ENCODE data around the gene RBM14.
"Not testable (repeated sequence)": the region's sequence is repeated elsewhere in the genome, so short reads cannot be mapped to it uniquely, and the experiment has no call there.

The RBM14 gene

GRCh38 chr11:66637557-66638176, 21.2 kb downstream of the RBM14 start:
- DNase-seq (ENCODE audit: low spot score): no peak

GRCh38 chr11:66638177-66639065, 22.0 kb downstream of the RBM14 start, which contains the start of gene RBM4:
TSS of gene RBM4 (plus strand) at chr11:66638703. CDS start at chr11:66639712, 1,009 bp downstream.
- peak; percentile 98 for DNase-seq (ENCODE audit: low spot score)

GRCh38 chr11:66639066-66639813, 22.8 kb downstream of the RBM14 start:
- peak; percentile 23 for DNase-seq (ENCODE audit: low spot score)

GRCh38 chr11:66639814-66640340, 23.4 kb downstream of the RBM14 start:
- not testable (repeated sequence) for DNase-seq (ENCODE audit: low spot score)

GRCh38 chr11:66641834-66642233, 25.4 kb downstream of the RBM14 start:
- DNase-seq (ENCODE audit: low spot score): no peak

- DNase-seq (ENCODE audit: low spot score): no peak
These were observed 27.5 kb downstream of the RBM14 start for GRCh38 chr11:66643745-66644437.

- DNase-seq (ENCODE audit: low spot score): no peak
These were observed 30.4 kb downstream of the RBM14 start for GRCh38 chr11:66646828-66647227.

DNA sequence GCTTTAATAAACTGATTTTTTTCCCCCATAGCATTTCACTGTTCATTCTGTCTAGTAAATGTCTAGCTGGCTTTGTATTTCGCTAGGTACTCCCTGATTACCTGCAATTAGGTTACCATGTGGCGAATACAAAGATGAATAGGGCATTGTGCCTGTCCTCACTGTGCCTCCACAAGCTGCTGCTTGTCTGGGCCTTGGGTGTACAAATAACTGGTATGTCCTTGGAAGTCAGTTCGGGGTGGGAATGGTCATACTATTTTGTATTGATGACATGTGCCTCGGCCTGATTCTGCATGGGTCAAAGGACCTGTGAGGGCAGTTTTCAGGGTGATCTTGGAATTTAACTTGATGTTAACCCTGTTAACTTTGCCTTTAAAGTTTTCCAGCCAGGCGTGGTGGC, 33.5 kb downstream of the RBM14 start:
- no peak for DNase-seq (ENCODE audit: low spot score)

GRCh38 chr11:66651016-66651415, 34.6 kb downstream of the RBM14 start:
- no peak for DNase-seq (ENCODE audit: low spot score)

- DNase-seq (ENCODE audit: low spot score): no peak
These were observed 36.2 kb downstream of the RBM14 start for GRCh38 chr11:66652651-66653050.

GRCh38 chr11:66653123-66653522, 36.7 kb downstream of the RBM14 start:
- DNase-seq (ENCODE audit: low spot score): no peak

DNA sequence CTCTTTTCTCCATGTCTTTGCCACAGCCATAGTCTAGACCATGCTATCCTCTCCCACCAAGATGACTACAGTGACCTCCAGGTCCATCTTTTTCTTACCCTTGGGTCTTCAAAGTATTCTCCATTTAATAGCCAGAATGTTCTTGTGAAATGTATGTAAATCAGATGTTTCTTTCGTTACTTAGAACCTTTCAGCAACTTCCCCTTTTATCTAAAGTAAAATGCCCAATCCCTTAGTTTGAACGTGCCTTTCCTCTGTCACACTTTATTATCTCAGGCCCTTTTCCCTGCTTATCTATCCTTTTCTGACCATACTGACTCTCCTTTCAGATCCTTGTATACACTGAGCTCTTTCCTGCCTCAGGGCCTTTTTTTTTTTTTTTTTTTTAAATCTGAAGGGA, 43.3 kb downstream of the RBM14 start:
- DNase-seq (ENCODE audit: low spot score): no peak

- DNase-seq (ENCODE audit: low spot score): no peak
These were observed 47.4 kb downstream of the RBM14 start for GRCh38 chr11:66663741-66664296.

DNA sequence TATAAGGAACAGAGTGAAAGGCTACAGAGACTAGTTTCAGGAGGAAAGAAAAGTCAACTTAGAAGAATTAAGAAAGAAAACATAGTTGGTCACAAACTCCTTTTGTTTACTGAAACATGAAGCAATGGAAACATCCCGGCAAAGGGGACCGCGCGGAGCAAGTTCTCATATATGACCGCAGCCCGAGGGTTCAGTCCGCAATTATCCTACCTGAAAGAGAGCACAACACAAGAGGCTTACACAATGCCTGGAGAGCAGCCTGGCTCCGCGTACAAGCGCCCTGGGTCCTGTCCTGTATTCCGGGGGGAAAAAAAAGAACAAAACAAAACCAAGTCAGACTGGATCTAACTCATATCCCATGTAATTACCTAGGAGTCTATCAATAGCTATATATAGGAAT, 48.9 kb downstream of the RBM14 start:
- DNase-seq (ENCODE audit: low spot score): no peak

GRCh38 chr11:66670816-66671215, 54.4 kb downstream of the RBM14 start:
- DNase-seq (ENCODE audit: low spot score): no peak

GRCh38 chr11:66674964-66675602, 58.7 kb downstream of the RBM14 start:
- no peak for DNase-seq (ENCODE audit: low spot score)

GRCh38 chr11:66676282-66676919, 60.0 kb downstream of the RBM14 start:
- DNase-seq (ENCODE audit: low spot score): no peak
